HEK293 (cell line): ENCODE results near the gene TMEM19.

Experiments used
- CTCF ChIA-PET: fragments of 350-600 bp; formaldehyde crosslinking; extraction: SDS; loops from one replicate; lab custom pipeline; 2021; ENCODE audit warnings: antibody characterized with exemption; lab: Yijun Ruan, JAX
- POLR2A ChIA-PET: fragments of 300-600 bp; formaldehyde crosslinking; extraction: SDS; loops from one replicate; lab custom pipeline; 2020; ENCODE audit warnings: antibody characterized with exemption, inconsistent platforms; lab: Yijun Ruan, JAX
- H3K27ac ChIP-seq: fragments of 200-500 bp; sonication (Bioruptor generic); 2 replicates; pipeline ENCODE4 v1.5.1; 2014; ENCODE audit warnings: low read depth, low read length, control low read depth, inconsistent platforms; ENCODE audit errors: extremely low read depth
- H3K36me3 ChIP-seq, 2 experiments: fragments of 200-500 bp in 1 of 2; sonication (Bioruptor generic) in 1 of 2; 1 replicate in 1 of 2; 2 replicates in 1 of 2; pipeline ENCODE4 v1.5.1; 2014 to 2017; ENCODE audit warnings: inconsistent platforms in 2 of 2, low read length in 2 of 2; ENCODE audit not compliant: control insufficient read depth in 2 of 2, insufficient read depth in 1 of 2
- H3K4me1 ChIP-seq: fragments of 200-500 bp; sonication (Bioruptor generic); 2 replicates; pipeline ENCODE4 v1.5.1; 2014; ENCODE audit warnings: mild to moderate bottlenecking, low read length, inconsistent platforms; ENCODE audit not compliant: control insufficient read depth, insufficient read depth
- H3K4me3 ChIP-seq: 2 replicates; pipeline ENCODE4 v1.5.1; 2011; ENCODE audit warnings: low read depth, mild to moderate bottlenecking, control low read depth, low read length, moderate library complexity
- H3K9me3 ChIP-seq: fragments of 200-500 bp; sonication (Bioruptor generic); 2 replicates; pipeline ENCODE4 v1.5.1; 2014; ENCODE audit warnings: low read depth, low read length, inconsistent platforms; ENCODE audit not compliant: control insufficient read depth, insufficient read depth
- GLI4 ChIP-seq: fragments of 450-650 bp; formaldehyde crosslinking; IDR thresholded peaks from 2 replicates; pipeline ENCODE4 v1.5.1; 2016; ENCODE audit warnings: missing biosample characterization, missing genetic modification characterization
- HOXC10 ChIP-seq: sonication (generic); formaldehyde crosslinking; IDR thresholded peaks from 2 replicates; pipeline ENCODE4 v1.8.1; 2023; ENCODE audit warnings: mild to moderate bottlenecking, missing genetic modification reagents
- IKZF3 ChIP-seq: fragments of 450-650 bp; IDR thresholded peaks from 2 replicates; pipeline ENCODE4 v1.5.0; 2018; ENCODE audit warnings: missing biosample characterization, mild to moderate bottlenecking, missing genetic modification characterization, moderate library complexity
- KLF1 ChIP-seq: fragments of 450-650 bp; formaldehyde crosslinking; IDR thresholded peaks from 2 replicates; pipeline ENCODE4 v1.5.1; 2016; ENCODE audit warnings: missing biosample characterization, missing genetic modification characterization
- OVOL3 ChIP-seq: fragments of 450-650 bp; formaldehyde crosslinking; IDR thresholded peaks from 2 replicates; pipeline ENCODE4 v1.5.1; 2016; ENCODE audit warnings: missing biosample characterization, missing genetic modification characterization
- PRDM4 ChIP-seq: fragments of 450-650 bp; formaldehyde crosslinking; IDR thresholded peaks from 2 replicates; pipeline ENCODE4 v1.5.1; 2017; ENCODE audit warnings: missing biosample characterization, missing genetic modification characterization
- WT1 ChIP-seq: fragments of 450-650 bp; formaldehyde crosslinking; IDR thresholded peaks from 2 replicates; pipeline ENCODE4 v1.5.1; 2016; ENCODE audit warnings: missing biosample characterization, missing genetic modification characterization
- ZBTB7A ChIP-seq: fragments of 450-650 bp; formaldehyde crosslinking; IDR thresholded peaks from 2 replicates; pipeline ENCODE4 v1.5.1; 2016; ENCODE audit warnings: low read depth, missing biosample characterization, missing genetic modification characterization
- ZNF155 ChIP-seq: fragments of 450-650 bp; formaldehyde crosslinking; IDR thresholded peaks from 2 replicates; pipeline ENCODE4 v1.5.1; 2016; ENCODE audit warnings: missing biosample characterization, missing genetic modification characterization
- ZNF16 ChIP-seq: fragments of 450-650 bp; formaldehyde crosslinking; IDR thresholded peaks from 2 replicates; pipeline ENCODE4 v1.5.1; 2016; ENCODE audit warnings: low read depth, missing biosample characterization, missing genetic modification characterization
- ZNF214 ChIP-seq: fragments of 450-650 bp; formaldehyde crosslinking; IDR thresholded peaks from 2 replicates; pipeline ENCODE4 v1.5.1; 2017; ENCODE audit warnings: missing biosample characterization, mild to moderate bottlenecking, missing genetic modification characterization, borderline replicate concordance
- ZNF24 ChIP-seq: fragments of 450-650 bp; formaldehyde crosslinking; IDR thresholded peaks from 2 replicates; pipeline ENCODE4 v1.5.1; 2016; ENCODE audit warnings: missing biosample characterization, missing genetic modification characterization
- ZNF248 ChIP-seq: fragments of 450-650 bp; formaldehyde crosslinking; IDR thresholded peaks from 2 replicates; pipeline ENCODE4 v1.5.1; 2017; ENCODE audit warnings: missing biosample characterization, missing genetic modification characterization
- ZNF37A ChIP-seq: fragments of 450-650 bp; IDR thresholded peaks from 2 replicates; pipeline ENCODE4 v1.5.1; 2018; ENCODE audit warnings: missing biosample characterization, missing genetic modification characterization
- ZNF544 ChIP-seq: fragments of 450-650 bp; formaldehyde crosslinking; IDR thresholded peaks from 2 replicates; pipeline ENCODE4 v1.5.0; 2017; ENCODE audit warnings: missing biosample characterization, missing genetic modification characterization
- ZNF549 ChIP-seq: fragments of 450-650 bp; IDR thresholded peaks from 2 replicates; pipeline ENCODE4 v1.5.1; 2018; ENCODE audit warnings: missing biosample characterization, missing genetic modification characterization, mild to moderate bottlenecking, inconsistent platforms, moderate library complexity
- ZNF560 ChIP-seq: fragments of 450-650 bp; formaldehyde crosslinking; IDR thresholded peaks from 2 replicates; pipeline ENCODE4 v1.5.1; 2017; ENCODE audit warnings: missing biosample characterization, missing genetic modification characterization, borderline replicate concordance
- ZNF585B ChIP-seq: fragments of 450-650 bp; formaldehyde crosslinking; IDR thresholded peaks from 2 replicates; pipeline ENCODE4 v1.5.1; 2016; ENCODE audit warnings: missing biosample characterization, missing genetic modification characterization
- ZNF610 ChIP-seq: fragments of 450-650 bp; formaldehyde crosslinking; IDR thresholded peaks from 2 replicates; pipeline ENCODE4 v1.5.1; 2016; ENCODE audit warnings: missing biosample characterization, missing genetic modification characterization, borderline replicate concordance
- ZNF639 ChIP-seq: fragments of 450-650 bp; formaldehyde crosslinking; IDR thresholded peaks from 2 replicates; pipeline ENCODE4 v1.5.1; 2016; ENCODE audit warnings: missing biosample characterization, missing genetic modification characterization
- ZNF654 ChIP-seq: fragments of 450-650 bp; formaldehyde crosslinking; IDR thresholded peaks from 2 replicates; pipeline ENCODE4 v1.5.1; 2016; ENCODE audit warnings: low read depth, missing biosample characterization, missing genetic modification characterization
- ZNF791 ChIP-seq: fragments of 450-650 bp; formaldehyde crosslinking; IDR thresholded peaks from 2 replicates; pipeline ENCODE4 v1.5.1; 2016; ENCODE audit warnings: missing biosample characterization, missing genetic modification characterization
- ZSCAN16 ChIP-seq: fragments of 450-650 bp; formaldehyde crosslinking; IDR thresholded peaks from 2 replicates; pipeline ENCODE4 v1.5.1; 2016; ENCODE audit warnings: missing biosample characterization, missing genetic modification characterization
- TF ChIP-seq, protein P1 (sequence below): IDR thresholded peaks from 2 replicates; pipeline ENCODE4 v1.6.1; 2011; ENCODE audit warnings: mild to moderate bottlenecking, low read depth, low read length, borderline replicate concordance
- TF ChIP-seq, protein P2 (sequence below): fragments of 450-650 bp; formaldehyde crosslinking; IDR thresholded peaks from 2 replicates; pipeline ENCODE4 v1.5.1; 2016; ENCODE audit warnings: missing biosample characterization, missing genetic modification characterization

The TMEM19 gene

GRCh38 chr12:71730936-71731335 is 45.1 kb downstream of the TMEM19 start:
- Histone ChIP-seq H3K27ac (no peak overlapping the region), H3K36me3 (no peaks in the 10 kb centered on the region), H3K4me1 (no peaks in the 10 kb centered on the region), H3K9me3 (no peaks in the 10 kb centered on the region), H3K4me3 (no peak overlapping the region)
- POLR2A ChIA-PET, result no interaction called here
- CTCF ChIA-PET, result interaction anchor here (1.5 kb wide), 1 partner anchor 16 kb away, joined by 5 read pairs; no protein-coding TSS in a partner anchor
- TF ChIP-seq ZBTB7A (tag by site-specific recombination) (no peak), IKZF3 (tag by site-specific recombination) (no peak), ZNF16 (no peak), GLI4 (tag by site-specific recombination) (no peak), ZSCAN16 (tag by site-specific recombination) (no peak), OVOL3 (tag by site-specific recombination) (no peak), ZNF654 (tag by site-specific recombination) (no peak)
- TF ChIP-seq, protein P1, sequence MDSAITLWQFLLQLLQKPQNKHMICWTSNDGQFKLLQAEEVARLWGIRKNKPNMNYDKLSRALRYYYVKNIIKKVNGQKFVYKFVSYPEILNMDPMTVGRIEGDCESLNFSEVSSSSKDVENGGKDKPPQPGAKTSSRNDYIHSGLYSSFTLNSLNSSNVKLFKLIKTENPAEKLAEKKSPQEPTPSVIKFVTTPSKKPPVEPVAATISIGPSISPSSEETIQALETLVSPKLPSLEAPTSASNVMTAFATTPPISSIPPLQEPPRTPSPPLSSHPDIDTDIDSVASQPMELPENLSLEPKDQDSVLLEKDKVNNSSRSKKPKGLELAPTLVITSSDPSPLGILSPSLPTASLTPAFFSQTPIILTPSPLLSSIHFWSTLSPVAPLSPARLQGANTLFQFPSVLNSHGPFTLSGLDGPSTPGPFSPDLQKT, result no peak

GRCh38 chr12:71731439-71732356 is 45.8 kb downstream of the TMEM19 start:
- no peak overlapping the region for H3K27ac ChIP-seq
- H3K36me3 ChIP-seq, result no peaks in the 10 kb centered on the region
- TF ChIP-seq ZNF560 (tag by site-specific recombination), result no peak
- peak; percentile 49 for TF ChIP-seq ZNF585B
- H3K9me3 ChIP-seq, result no peaks in the 10 kb centered on the region
- no peaks in the 10 kb centered on the region for H3K4me1 ChIP-seq
- CTCF ChIA-PET, result interaction anchor here (1.5 kb wide), 1 partner anchor 15 kb away, joined by 5 read pairs; no protein-coding TSS in a partner anchor
- H3K4me3 ChIP-seq, result no peak overlapping the region
- POLR2A ChIA-PET, result no interaction called here

DNA sequence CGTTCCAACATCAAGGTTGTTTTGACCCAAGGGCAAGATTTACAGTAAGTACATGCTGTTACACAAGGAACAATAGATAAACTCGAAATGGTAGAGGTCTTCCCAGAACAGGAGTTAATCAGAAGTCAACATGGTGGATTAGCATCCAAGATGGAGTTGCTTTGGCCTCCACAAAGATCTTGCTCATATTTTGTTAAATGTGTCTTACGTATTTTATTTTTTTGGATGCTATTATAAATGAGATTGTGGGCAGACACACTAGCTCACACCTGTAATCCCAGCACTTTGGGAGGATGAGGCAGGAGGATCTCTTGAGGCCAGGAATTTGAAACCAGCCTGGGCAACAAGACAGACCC is 46.5 kb downstream of the TMEM19 start:
- POLR2A ChIA-PET, result no interaction called here
- no peaks in the 10 kb centered on the region for H3K9me3 ChIP-seq
- H3K36me3 ChIP-seq, result no peaks in the 10 kb centered on the region
- H3K4me3 ChIP-seq, result no peak overlapping the region
- H3K27ac ChIP-seq, result no peak overlapping the region
- CTCF ChIA-PET, result interaction anchor here (1.5 kb wide), 1 partner anchor 14 kb away, joined by 5 read pairs; no protein-coding TSS in a partner anchor
- no peaks in the 10 kb centered on the region for H3K4me1 ChIP-seq
- TF ChIP-seq ZNF155 (no peak), GLI4 (tag by site-specific recombination) (no peak), KLF1 (no peak), ZNF639 (tag by site-specific recombination) (no peak), ZNF37A (no peak), HOXC10 (CRISPR knock-in tag) (no peak), ZNF24 (no peak), ZNF248 (tag by site-specific recombination) (no peak), ZNF544 (tag by site-specific recombination) (no peak), ZNF791 (tag by site-specific recombination) (no peak), ZNF610 (tag by site-specific recombination) (no peak), WT1 (no peak), PRDM4 (tag by site-specific recombination) (no peak), ZNF214 (tag by site-specific recombination) (no peak), ZNF549 (tag by site-specific recombination) (no peak)
- TF ChIP-seq, protein P2, sequence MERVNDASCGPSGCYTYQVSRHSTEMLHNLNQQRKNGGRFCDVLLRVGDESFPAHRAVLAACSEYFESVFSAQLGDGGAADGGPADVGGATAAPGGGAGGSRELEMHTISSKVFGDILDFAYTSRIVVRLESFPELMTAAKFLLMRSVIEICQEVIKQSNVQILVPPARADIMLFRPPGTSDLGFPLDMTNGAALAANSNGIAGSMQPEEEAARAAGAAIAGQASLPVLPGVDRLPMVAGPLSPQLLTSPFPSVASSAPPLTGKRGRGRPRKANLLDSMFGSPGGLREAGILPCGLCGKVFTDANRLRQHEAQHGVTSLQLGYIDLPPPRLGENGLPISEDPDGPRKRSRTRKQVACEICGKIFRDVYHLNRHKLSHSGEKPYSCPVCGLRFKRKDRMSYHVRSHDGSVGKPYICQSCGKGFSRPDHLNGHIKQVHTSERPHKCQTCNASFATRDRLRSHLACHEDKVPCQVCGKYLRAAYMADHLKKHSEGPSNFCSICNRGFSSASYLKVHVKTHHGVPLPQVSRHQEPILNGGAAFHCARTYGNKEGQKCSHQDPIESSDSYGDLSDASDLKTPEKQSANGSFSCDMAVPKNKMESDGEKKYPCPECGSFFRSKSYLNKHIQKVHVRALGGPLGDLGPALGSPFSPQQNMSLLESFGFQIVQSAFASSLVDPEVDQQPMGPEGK, result no peak
